Stimulated activated CD8-positive, alpha-beta memory T cell treated with anti-CD3 and anti-CD28 coated beads, Interleukin-2, amount 100 ng/mL, for 48 hours (primary cell): ENCODE data around the gene ACP6.
"Not testable (repeated sequence)": the region's sequence is repeated elsewhere in the genome, so short reads cannot be mapped to it uniquely, and the experiment has no call there.

Source experiments
- DNase-seq, 2 donors: peaks; one replicate each; pipeline ENCODE4 v3.0.0-alpha.2; 2020; ENCODE audit warnings: low read depth in 2 of 2

The ACP6 gene

DNA sequence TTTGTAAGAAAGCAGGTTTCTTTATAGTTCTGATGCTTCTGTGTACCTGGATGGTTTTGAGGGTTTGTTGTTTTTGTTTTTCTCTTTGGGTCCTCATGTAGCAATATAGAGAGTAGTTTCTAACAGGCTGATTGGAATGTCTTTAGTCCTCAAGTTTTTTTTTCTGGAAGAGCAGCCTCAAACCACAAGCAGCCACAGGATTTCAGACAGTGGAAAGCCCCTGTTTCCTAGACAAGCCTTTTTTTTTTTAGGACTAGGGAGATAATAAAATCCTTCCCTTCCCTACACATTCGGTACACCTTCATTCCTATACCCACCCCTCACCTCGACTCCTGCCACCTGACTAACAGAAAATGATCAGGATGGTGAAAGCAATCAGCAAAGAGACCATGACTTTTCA, 47.6 kb downstream of the ACP6 start:
- DNase-seq, result no peak

DNA sequence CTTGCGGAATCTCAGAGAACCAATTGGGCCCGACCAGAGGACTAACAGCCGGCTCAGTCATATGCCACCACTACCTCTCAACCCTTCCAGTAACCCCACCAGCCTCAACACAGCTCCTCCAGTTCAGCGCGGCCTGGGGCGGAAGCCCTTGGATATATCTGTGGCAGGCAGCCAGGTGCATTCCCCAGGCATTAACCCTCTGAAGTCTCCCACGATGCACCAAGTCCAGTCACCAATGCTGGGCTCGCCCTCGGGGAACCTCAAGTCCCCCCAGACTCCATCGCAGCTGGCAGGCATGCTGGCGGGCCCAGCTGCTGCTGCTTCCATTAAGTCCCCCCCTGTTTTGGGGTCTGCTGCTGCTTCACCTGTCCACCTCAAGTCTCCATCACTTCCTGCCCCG, 49.8 kb downstream of the ACP6 start:
- no peak for DNase-seq

DNA sequence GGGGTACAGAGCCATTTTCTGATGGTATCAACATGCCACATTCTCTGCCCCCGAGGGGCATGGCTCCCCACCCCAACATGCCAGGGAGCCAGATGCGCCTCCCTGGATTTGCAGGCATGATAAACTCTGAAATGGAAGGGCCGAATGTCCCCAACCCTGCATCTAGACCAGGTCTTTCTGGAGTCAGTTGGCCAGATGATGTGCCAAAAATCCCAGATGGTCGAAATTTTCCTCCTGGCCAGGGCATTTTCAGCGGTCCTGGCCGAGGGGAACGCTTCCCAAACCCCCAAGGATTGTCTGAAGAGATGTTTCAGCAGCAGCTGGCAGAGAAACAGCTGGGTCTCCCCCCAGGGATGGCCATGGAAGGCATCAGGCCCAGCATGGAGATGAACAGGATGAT, 50.6 kb downstream of the ACP6 start:
- no peak for DNase-seq

GRCh38 chr1:147618771-147619170, 51.6 kb downstream of the ACP6 start:
- no peak for DNase-seq

GRCh38 chr1:147618077-147618569, 52.2 kb downstream of the ACP6 start:
- peak in 1 of 2 donors; percentile 17 for DNase-seq

- not testable (repeated sequence) for DNase-seq
Measured at GRCh38 chr1:147614966-147615365, 55.4 kb downstream of the ACP6 start.

GRCh38 chr1:147613506-147613905, 56.8 kb downstream of the ACP6 start:
- no peak for DNase-seq

- DNase-seq, result no peak
Measured at GRCh38 chr1:147612366-147612765, 58.0 kb downstream of the ACP6 start.

- DNase-seq, result no peak
Measured at GRCh38 chr1:147611586-147611985, 58.7 kb downstream of the ACP6 start.

GRCh38 chr1:147611021-147611426, 59.3 kb downstream of the ACP6 start:
- no peak for DNase-seq

GRCh38 chr1:147609358-147609757, 61.0 kb downstream of the ACP6 start:
- DNase-seq, result no peak

DNA sequence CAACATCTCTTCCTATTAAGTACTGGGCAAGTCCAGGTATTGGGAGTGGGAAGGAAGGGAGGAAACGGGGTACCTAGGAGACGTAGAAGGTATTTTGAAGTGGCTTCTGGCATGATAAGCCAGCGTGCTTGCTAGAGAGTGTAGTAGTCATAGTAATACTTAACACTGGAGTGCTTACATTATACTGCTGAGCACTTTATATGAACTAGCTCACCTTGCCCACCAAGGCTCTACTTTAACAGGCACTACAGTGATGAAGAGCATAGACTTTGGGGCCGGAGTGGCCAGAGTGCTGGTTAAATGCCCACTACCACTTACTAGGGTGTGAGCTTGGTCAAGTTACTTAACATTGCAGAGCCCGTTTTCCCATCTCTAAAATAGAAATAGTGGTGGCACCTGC, 61.7 kb downstream of the ACP6 start:
- DNase-seq, result no peak

- DNase-seq, result no peak
Measured at GRCh38 chr1:147605591-147605990, 64.7 kb downstream of the ACP6 start.

DNA sequence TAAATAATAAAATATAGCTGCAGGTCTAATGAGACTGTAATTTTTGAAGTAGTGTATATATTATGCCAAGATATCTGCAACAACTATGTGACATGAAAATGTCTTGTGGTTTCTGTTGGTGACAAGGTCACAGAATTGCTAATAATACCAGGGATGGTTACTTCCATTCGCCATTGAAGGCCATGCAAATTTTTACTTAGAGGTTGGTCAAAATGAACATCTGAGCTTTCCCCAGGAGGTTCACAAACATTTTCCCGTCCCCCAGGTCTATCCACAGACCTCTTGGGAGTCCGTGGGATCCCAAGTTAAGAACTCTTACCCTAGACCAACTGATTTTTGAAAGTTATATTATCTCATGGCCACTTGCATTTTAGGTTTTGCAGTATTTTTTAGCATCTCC, 66.3 kb downstream of the ACP6 start:
- DNase-seq, result no peak

DNA sequence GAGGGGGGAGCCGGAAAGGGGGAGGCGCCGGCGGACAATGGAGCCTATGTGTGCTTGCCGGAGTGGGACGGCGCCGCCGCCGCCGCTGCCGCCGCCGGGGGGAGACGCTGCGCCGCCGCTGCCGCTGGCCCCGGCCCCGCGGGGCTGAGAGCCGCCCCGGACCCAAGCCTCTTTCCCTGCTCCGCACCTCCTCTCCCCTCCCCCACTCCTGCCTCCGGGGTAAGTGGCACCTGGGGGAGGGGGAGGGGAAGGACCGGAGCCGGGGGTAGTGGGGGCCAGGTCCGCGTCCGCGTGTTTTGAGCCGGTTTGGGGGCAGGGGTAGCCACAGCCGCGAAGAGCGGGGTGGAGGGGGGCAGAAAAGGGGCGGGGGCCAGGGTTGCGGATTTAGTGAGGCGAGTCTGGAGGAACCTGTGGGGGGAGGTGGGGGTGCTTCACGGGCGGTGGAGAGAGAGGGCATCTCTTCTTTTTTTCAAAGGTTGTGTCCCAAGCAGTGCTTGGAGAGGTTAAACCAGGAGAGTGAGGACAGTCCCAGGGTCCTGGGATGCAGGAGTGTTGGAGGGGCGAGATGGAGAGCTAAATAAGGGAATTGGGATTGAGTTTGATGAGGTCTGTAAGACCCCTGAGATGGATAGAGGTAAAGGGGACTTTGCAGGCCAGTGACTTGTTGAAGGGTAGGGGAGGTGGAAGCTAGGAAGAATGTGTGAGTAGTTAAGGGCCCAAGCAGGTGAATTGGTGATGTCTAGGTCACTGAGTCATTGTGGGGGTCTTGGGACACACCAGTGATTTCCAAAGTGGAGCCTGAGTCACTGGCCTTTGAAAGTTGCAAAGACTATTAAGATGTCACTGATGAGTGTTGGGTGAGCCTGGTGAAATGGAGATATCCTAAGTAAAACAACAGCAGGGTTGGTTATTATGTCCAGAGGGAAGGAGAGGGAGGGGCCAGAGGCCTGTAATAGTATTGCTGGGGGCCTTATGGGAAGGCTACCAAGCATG, 69.9 kb downstream of the ACP6 start:
- DNase-seq, result no peak

DNA sequence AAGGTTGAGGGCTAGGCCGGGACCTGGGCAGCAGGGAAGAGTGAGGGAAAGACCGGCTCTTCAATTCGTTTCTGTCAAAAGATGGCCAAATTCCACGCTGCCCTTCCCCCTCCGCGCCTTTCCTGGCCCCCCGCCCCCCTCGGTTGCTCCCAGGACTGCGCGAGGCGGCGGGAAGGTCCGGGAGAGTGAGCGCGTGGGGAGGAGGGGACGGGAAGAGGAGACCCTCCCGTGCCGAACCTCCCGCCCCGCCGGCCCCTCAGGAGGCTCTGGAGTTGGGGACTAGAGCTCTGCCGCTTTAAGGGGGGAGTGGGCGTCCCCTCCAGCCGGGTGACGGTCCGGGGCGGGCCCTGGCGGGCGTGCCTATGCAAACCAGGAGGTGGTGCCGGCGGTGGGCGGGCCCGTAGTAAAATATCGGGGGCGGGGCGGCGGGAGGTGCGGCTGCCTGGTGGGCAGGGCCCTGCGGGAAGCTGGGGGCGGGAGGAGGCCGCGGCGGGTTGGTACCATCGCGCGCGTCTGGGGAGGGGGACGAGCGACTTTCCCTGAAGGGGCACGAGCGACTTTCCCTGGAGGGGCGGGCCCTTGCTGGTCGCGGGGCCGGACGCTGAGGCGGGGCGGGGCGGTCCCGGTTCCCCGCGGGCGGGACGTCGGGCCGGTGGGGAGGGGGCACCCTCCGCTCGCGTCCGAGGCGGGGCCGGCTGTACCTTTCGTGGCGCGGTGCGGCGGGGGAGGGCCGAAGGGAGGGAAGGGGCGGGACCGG, 70.8 kb downstream of the ACP6 start:
- peak; percentile 93 to 97 for DNase-seq

GRCh38 chr1:147598621-147599361, 71.5 kb downstream of the ACP6 start:
- DNase-seq, result peak; percentile 8 to 19

DNA sequence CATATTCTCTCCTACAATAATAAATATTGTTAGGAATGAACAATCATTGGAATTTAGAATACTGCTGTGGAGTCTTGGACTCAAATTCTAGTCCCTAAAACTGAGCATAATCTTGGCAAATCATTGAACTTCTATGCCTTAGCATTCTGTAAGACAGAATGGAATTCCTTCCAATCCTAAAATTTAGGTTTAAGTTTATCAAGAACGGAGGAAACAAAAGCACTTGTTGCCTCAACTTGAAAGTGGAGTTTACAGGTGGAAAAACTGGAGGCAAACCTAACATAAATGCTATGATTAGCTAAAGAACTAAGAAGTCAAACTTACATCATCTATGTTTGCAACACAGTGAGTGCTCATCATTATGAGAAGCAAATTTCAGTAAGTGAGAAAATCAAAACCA, 73.3 kb downstream of the ACP6 start:
- no peak for DNase-seq
